Prostate gland (tissue), 2 donors: ENCODE results near the gene CLCF1.

Experiments
- POLR2A ChIP-seq: fragments of 450-650 bp; IDR thresholded peaks from one replicate; pipeline ENCODE4 v1.6.1; 2016; ENCODE audit warnings: antibody characterized with exemption, mild to moderate bottlenecking
- POLR2AphosphoS5 ChIP-seq: sonication (generic); formaldehyde crosslinking; IDR thresholded peaks from one replicate; pipeline ENCODE4 v1.6.1; 2017; ENCODE audit warnings: antibody characterized with exemption
- TF ChIP-seq, protein P1 (sequence below), 4 experiments: fragments of 200-600 bp in 2 of 4; fragments of 450-650 bp in 2 of 4; sonication (generic) in 2 of 4; IDR thresholded peaks; 1 replicate in 3 of 4; 2 replicates in 1 of 4; pipeline ENCODE4 v1.5.1; 2016 to 2019; ENCODE audit warnings: antibody characterized with exemption in 4 of 4, mild to moderate bottlenecking in 2 of 4, moderate library complexity in 2 of 4

DNA sequence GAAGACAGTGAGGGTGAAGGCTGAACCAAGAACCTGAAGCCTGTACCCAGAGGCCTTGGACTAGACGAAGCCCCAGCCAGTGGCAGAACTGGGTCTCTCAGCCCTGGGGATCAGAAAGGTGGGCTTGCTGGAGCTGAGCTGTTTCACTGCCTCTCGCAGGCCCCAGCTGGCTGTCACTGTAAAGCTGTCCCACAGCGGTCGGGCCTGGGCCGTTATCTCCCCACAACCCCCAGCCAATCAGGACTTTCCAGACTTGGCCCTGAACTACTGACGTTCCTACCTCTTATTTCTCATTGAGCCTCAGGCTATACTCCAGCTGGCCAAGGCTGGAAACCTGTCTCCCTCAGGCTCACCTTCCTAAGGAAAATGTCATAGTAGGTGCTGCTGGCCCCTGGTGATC lies 24.1 kb upstream of the CLCF1 start:
- TF ChIP-seq, protein P1, sequence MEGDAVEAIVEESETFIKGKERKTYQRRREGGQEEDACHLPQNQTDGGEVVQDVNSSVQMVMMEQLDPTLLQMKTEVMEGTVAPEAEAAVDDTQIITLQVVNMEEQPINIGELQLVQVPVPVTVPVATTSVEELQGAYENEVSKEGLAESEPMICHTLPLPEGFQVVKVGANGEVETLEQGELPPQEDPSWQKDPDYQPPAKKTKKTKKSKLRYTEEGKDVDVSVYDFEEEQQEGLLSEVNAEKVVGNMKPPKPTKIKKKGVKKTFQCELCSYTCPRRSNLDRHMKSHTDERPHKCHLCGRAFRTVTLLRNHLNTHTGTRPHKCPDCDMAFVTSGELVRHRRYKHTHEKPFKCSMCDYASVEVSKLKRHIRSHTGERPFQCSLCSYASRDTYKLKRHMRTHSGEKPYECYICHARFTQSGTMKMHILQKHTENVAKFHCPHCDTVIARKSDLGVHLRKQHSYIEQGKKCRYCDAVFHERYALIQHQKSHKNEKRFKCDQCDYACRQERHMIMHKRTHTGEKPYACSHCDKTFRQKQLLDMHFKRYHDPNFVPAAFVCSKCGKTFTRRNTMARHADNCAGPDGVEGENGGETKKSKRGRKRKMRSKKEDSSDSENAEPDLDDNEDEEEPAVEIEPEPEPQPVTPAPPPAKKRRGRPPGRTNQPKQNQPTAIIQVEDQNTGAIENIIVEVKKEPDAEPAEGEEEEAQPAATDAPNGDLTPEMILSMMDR (IDR thresholded peaks at IDR 0.05): no peak
- no peak for TF ChIP-seq POLR2A
- no peak for TF ChIP-seq POLR2AphosphoS5
